SK-N-SH (cell line): ENCODE results near the gene PHACTR2.

Experiments
- CTCF ChIP-seq: fragments of 200-600 bp; sonication (generic); IDR thresholded peaks from 2 replicates; pipeline ENCODE4 v1.6.1; 2017; ENCODE audit warnings: antibody characterized with exemption, mild to moderate bottlenecking, moderate library complexity
- EP300 ChIP-seq, 2 experiments: IDR thresholded peaks; 2 replicates each; pipeline versions ENCODE4 v1.4.0 to v1.6.1; 2012; ENCODE audit warnings: borderline replicate concordance in 1 of 2, low read depth in 1 of 2, low read length in 1 of 2
- GATA2 ChIP-seq: sonication (generic); formaldehyde crosslinking; IDR thresholded peaks from 2 replicates; pipeline ENCODE4 v1.5.0; 2020; ENCODE audit warnings: mild to moderate bottlenecking, missing genetic modification reagents
- MXI1 ChIP-seq: IDR thresholded peaks from 2 replicates; pipeline ENCODE4 v1.6.1; 2012; ENCODE audit warnings: mild to moderate bottlenecking, low read depth, low read length, improper control_type of control experiment
- POLR2AphosphoS5 ChIP-seq: IDR thresholded peaks from 2 replicates; pipeline ENCODE4 v1.6.1; 2012; ENCODE audit warnings: low read depth, low read length
- TF ChIP-seq, protein P1 (sequence below): IDR thresholded peaks from 2 replicates; pipeline ENCODE4 v1.4.0; 2012; ENCODE audit warnings: low read depth
- TF ChIP-seq, protein P2 (sequence below): IDR thresholded peaks from 2 replicates; pipeline ENCODE4 v1.4.0; 2012; ENCODE audit warnings: low read depth, borderline replicate concordance

GRCh38 chr6:143647732-143648131 is 30.0 kb upstream of the PHACTR2 start:
- TF ChIP-seq, protein P1, sequence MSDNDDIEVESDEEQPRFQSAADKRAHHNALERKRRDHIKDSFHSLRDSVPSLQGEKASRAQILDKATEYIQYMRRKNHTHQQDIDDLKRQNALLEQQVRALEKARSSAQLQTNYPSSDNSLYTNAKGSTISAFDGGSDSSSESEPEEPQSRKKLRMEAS = no peak
- TF ChIP-seq, protein P2, sequence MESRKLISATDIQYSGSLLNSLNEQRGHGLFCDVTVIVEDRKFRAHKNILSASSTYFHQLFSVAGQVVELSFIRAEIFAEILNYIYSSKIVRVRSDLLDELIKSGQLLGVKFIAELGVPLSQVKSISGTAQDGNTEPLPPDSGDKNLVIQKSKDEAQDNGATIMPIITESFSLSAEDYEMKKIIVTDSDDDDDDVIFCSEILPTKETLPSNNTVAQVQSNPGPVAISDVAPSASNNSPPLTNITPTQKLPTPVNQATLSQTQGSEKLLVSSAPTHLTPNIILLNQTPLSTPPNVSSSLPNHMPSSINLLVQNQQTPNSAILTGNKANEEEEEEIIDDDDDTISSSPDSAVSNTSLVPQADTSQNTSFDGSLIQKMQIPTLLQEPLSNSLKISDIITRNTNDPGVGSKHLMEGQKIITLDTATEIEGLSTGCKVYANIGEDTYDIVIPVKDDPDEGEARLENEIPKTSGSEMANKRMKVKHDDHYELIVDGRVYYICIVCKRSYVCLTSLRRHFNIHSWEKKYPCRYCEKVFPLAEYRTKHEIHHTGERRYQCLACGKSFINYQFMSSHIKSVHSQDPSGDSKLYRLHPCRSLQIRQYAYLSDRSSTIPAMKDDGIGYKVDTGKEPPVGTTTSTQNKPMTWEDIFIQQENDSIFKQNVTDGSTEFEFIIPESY = no peak
- TF ChIP-seq CTCF (no peak), EP300 (IDR thresholded peaks at IDR 0.05; ENCODE audit: borderline replicate concordance in 1 of 2, low read depth in 1 of 2, low read length in 1 of 2) (no peak), GATA2 (no peak), POLR2AphosphoS5 (no peak), MXI1 (no peak)
